ENCODE data around the gene SLC26A6. TPM values are rescaled to one million over a fixed set of nuclear protein-coding genes. Genes with fewer than 3 reads are reported as not detected.

The SLC26A6 gene
- polyA plus RNA-seq, 3 donors from 2014 or later: 2.2 to 7.8 (median 5.1) TPM

DNA sequence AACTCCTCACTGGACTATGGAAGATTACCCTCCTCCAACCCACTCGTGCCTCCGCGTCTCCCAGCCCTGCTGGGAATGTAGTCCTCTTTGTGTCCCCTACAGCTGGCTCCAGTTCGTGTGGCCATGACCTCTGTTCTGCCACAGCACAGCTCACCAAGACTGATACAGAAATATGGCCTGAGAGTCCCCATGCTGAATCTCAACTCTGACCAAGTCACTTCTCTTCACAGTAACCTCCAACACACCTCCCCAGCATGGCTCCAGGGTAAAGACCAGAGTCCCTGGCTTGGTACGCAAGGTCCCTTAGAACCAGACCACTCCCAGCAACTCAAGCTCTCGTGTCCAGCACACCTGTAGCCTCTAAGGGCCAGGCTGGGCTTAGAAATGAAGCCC is 37.9 kb downstream of the SLC26A6 start:
- no peaks in the 10 kb centered on the region for H3K9me3 Mint-ChIP-seq
- H3K27ac Mint-ChIP-seq: peak overlapping the region in 2 of 6 donors; percentile 3 to 41
- H3K4me3 Mint-ChIP-seq: no peak overlapping the region
- H3K36me3 Mint-ChIP-seq: peaks cover 3 to 15% (median 8%) of the 10 kb centered on the region in 3 donors
- no peaks in the 10 kb centered on the region for H3K4me1 Mint-ChIP-seq
- DNase-seq: no peak
- H3K27me3 Mint-ChIP-seq (ENCODE audit: low read depth in 3 of 3): peaks cover 7 to 13% (median 9%) of the 10 kb centered on the region in 3 donors

DNA sequence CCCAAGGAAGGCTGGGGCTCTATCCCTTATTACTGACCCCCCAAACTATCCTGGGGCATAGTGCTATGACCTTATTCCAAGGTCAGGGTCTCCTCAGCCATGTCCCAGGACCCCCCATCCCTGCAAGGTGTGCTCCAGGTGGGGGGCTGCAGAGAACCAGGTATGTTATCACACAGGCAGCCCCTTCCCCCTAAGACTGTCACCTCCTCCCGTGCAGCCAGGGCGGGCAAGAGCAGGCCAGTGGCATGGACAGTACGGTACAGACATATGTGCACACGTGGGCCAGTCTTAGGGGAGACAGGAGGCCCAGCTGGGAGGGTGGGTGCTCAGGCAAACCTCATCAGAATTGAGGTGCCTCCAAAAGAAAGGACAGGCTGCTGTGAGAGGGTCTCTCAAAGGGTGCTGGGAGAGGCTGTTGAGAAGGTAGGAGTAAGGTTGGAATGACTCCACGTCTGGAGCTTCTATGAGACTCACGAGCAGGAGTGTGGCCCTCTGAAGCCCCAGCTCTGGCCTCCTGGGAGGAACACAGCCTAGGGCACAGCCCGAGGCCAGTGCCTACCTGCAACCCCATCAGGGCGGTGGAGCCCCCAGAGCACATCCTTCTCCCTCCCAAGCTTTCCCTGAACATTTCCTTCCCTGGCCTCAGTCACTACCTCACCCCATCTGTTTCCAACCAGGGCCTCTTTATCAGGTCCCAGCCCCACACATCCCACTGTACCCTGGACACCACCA is 38.4 kb downstream of the SLC26A6 start:
- Mint-ChIP-seq H3K9me3 (no peaks in the 10 kb centered on the region), H3K4me1 (no peaks in the 10 kb centered on the region), H3K36me3 (peaks cover 0 to 13% (median 8%) of the 10 kb centered on the region in 3 donors), H3K27ac (no peak overlapping the region), H3K4me3 (no peak overlapping the region), H3K27me3 (ENCODE audit: low read depth in 3 of 3) (peaks cover 7 to 16% (median 9%) of the 10 kb centered on the region in 3 donors)
- DNase-seq: no peak

DNA sequence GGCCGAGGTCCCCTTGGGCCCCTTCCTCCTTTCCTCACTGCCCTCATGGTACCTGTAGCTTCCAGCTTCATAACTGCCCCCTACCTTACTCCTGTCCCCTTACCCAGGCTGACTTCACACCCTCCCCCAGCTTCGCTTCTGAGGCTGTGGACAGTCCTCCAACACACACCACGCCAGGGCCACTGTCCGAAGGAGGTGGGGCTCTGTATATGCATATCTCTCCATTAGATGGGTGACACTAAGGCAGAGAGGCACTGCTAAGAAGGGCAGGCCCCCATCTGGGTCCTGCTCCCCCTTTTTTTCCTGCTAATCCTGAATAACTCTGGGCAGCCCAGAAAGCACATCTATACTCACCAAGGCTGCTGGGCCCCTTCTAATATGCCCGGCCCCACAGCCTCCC is 39.1 kb downstream of the SLC26A6 start:
- Mint-ChIP-seq H3K27me3 (ENCODE audit: low read depth in 3 of 3) (peaks cover 7 to 16% (median 9%) of the 10 kb centered on the region in 3 donors), H3K27ac (no peak overlapping the region), H3K36me3 (peaks cover 0 to 13% (median 8%) of the 10 kb centered on the region in 3 donors), H3K9me3 (no peaks in the 10 kb centered on the region), H3K4me1 (no peaks in the 10 kb centered on the region), H3K4me3 (no peak overlapping the region)
- DNase-seq: no peak

DNA sequence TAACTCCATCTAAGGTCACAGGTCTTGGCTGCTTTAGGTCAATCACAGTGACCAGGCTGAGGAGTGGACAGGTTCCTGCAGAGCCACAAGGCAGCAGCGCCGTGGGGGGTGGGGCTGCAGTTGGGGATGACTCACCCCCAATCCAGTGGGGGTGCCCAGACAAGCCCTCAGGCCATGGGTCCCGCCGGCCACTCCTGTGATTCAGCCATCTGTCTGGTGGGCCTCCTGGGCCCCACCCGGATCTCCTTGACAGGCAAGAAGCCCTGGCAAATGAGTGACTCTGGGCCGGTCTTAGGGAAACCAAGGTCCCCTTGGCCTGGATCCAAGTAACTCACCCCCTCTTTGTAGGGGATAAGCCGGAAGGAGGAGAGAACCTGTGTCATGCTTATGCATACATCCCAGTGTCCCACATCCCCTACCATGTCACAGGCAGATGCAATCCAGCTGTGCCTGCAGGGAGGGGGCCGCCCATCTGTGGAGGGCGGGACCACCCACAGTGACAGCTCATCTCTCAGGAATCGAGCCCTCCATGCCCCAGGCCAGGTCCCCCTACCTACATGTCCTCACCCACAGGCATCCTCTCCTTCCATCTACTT is 39.6 kb downstream of the SLC26A6 start:
- Mint-ChIP-seq H3K9me3 (no peaks in the 10 kb centered on the region), H3K4me3 (no peak overlapping the region), H3K4me1 (no peaks in the 10 kb centered on the region), H3K27ac (no peak overlapping the region), H3K36me3 (peaks cover 0 to 9% (median 5%) of the 10 kb centered on the region in 3 donors), H3K27me3 (ENCODE audit: low read depth in 3 of 3) (peaks cover 7 to 16% (median 9%) of the 10 kb centered on the region in 3 donors)
- DNase-seq: no peak

- Mint-ChIP-seq H3K4me1 (no peaks in the 10 kb centered on the region), H3K9me3 (no peaks in the 10 kb centered on the region), H3K36me3 (peaks cover 0 to 4% (median 4%) of the 10 kb centered on the region in 3 donors), H3K4me3 (no peak within 1 kb of the TSS), H3K27me3 (ENCODE audit: low read depth in 3 of 3) (peaks cover 7 to 17% (median 9%) of the 10 kb centered on the region in 3 donors), H3K27ac (no peak within 1 kb of the TSS)
- no peak for DNase-seq
Measured at GRCh38 chr3:48595075-48595525, 40.2 kb downstream of the SLC26A6 start, which contains the start of gene COL7A1. COL7A1 (minus strand) TSS chr3:48595329; CDS start chr3:48595159, 170 bp downstream.

DNA sequence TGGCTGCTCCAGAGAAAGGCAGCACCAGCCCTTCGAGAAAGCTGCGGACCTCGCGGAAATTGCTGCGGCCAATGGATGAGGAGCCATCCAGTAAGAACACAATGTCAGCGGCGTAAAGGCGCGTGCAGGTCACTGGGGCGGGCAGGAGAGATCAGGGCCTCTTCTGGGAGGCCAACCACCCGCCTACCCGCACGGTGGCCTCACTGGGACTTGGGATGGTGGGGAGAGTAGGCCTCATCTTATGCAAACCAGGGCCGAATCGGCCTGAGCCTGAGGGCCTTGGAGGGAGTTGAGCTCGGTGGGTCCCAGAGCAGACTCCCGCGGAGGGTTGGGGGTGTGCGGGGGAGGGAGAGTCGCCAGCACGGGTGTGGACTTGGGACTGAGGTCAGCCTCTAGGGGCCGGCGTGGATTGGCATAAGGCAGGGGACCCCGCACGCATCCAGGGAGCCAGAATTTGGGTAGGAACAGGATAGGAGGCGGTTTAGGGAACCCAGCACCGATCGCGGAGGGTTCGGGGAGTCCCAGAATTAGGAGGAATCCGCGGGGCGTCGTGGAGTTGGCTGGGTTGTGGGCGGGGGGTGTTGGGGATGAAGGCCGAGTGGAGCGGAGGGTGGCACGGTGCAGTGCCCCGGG is 40.7 kb downstream of the SLC26A6 start:
- Mint-ChIP-seq H3K9me3 (no peaks in the 10 kb centered on the region), H3K4me1 (no peaks in the 10 kb centered on the region), H3K27ac (no peak overlapping the region), H3K36me3 (peaks cover 0 to 4% (median 0%) of the 10 kb centered on the region in 3 donors), H3K27me3 (ENCODE audit: low read depth in 3 of 3) (peaks cover 4 to 19% (median 9%) of the 10 kb centered on the region in 3 donors), H3K4me3 (no peak overlapping the region)
- DNase-seq: no peak

GRCh38 chr3:48593337-48593736 is 41.9 kb downstream of the SLC26A6 start:
- Mint-ChIP-seq H3K27me3 (ENCODE audit: low read depth in 3 of 3) (peaks cover 5 to 19% (median 12%) of the 10 kb centered on the region in 3 donors), H3K4me1 (no peaks in the 10 kb centered on the region), H3K27ac (no peak overlapping the region), H3K36me3 (peaks cover 0 to 4% (median 0%) of the 10 kb centered on the region in 3 donors), H3K4me3 (no peak overlapping the region), H3K9me3 (no peaks in the 10 kb centered on the region)
- no peak for DNase-seq

DNA sequence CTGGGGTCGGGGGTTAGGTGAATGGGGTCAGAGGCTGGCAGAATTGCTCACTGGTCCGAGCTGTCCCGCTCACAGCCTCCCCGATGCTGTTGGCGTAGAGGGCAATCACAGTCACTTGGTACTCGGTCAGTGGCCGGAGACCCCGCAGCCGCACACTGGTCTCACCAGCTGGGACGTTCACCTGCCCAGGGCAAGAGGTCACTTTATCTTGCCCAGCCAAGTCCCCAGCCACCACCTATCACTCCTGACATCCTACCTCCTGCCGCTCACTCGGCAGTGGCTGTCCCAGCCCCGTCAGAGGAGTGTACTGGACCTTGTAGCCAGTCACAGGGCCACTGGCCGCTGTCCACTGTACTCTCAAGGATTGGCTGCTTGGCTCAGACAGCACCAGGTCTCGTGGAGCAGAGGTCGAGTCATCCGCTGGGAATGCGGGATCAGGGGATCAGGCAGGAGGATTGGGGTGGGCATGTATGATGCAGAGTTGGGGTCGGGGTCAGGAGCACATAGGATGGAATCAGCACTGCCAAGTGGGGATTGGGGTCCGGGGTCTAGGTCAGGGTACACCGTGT is 42.7 kb downstream of the SLC26A6 start:
- H3K27me3 Mint-ChIP-seq (ENCODE audit: low read depth in 3 of 3): peaks cover 5 to 19% (median 12%) of the 10 kb centered on the region in 3 donors
- no peaks in the 10 kb centered on the region for H3K9me3 Mint-ChIP-seq
- peaks cover 0 to 4% (median 0%) of the 10 kb centered on the region in 3 donors for H3K36me3 Mint-ChIP-seq
- no peak for DNase-seq
- H3K4me3 Mint-ChIP-seq: no peak overlapping the region
- no peak overlapping the region for H3K27ac Mint-ChIP-seq
- H3K4me1 Mint-ChIP-seq: no peaks in the 10 kb centered on the region

- H3K4me1 Mint-ChIP-seq: no peaks in the 10 kb centered on the region
- H3K4me3 Mint-ChIP-seq: no peak overlapping the region
- H3K36me3 Mint-ChIP-seq: no peaks in the 10 kb centered on the region
- no peak for DNase-seq
- H3K27me3 Mint-ChIP-seq (ENCODE audit: low read depth in 3 of 3): peaks cover 3 to 15% (median 15%) of the 10 kb centered on the region in 3 donors
- no peaks in the 10 kb centered on the region for H3K9me3 Mint-ChIP-seq
- H3K27ac Mint-ChIP-seq: no peak overlapping the region
Measured at GRCh38 chr3:48591886-48592518, 43.3 kb downstream of the SLC26A6 start.

DNA sequence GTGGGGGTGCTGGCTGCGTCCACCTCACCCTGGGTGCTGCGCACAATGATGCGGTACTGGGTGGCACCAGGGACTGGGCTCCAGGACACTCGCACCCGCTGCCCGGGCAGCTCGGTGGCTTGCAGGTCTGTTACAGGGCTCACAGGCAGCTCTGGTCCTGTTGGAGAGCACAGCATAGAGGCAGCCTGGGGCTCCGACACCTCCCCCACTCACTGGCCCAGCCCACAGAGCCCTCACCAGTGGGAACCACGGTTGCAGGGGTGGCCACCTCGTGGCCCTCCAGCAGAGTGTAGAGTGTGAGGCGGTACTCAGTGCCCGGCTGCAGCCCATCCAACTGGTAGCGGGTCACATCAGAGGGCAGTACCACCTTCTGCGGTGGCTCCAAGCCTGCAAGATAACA is 43.8 kb downstream of the SLC26A6 start:
- no peak for DNase-seq
- Mint-ChIP-seq H3K36me3 (no peaks in the 10 kb centered on the region), H3K4me3 (no peak overlapping the region), H3K27me3 (ENCODE audit: low read depth in 3 of 3) (peaks cover 3 to 15% (median 13%) of the 10 kb centered on the region in 3 donors), H3K9me3 (no peaks in the 10 kb centered on the region), H3K27ac (no peak overlapping the region), H3K4me1 (no peaks in the 10 kb centered on the region)

- Mint-ChIP-seq H3K9me3 (no peaks in the 10 kb centered on the region), H3K4me3 (no peak overlapping the region), H3K27me3 (ENCODE audit: low read depth in 3 of 3) (peaks cover 2 to 10% (median 6%) of the 10 kb centered on the region in 3 donors), H3K27ac (no peak overlapping the region), H3K36me3 (no peaks in the 10 kb centered on the region), H3K4me1 (no peaks in the 10 kb centered on the region)
- DNase-seq: no peak
Measured at GRCh38 chr3:48588230-48588629, 47.0 kb downstream of the SLC26A6 start.

DNA sequence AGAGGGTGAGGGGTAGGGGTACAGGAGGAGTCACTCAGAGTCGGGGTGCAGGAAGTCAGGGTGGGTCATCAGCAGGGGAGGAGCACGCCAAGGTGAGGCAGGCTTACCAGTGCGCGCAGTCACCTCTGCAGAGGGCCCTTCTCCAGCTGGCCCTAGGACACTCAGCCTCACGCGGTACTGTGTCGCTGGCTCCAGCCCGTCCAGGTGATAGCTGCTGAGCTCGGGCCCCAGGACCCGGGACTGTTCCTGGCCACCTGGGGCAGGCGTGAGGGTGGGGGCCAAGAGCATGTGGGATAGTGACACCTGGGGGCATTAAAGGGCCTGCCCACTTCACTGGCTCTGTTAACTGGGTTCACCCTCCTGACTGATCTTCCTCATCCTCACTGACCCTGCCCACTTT is 47.6 kb downstream of the SLC26A6 start:
- H3K4me3 Mint-ChIP-seq: peak overlapping the region in 1 of 5 donors; percentile 42
- H3K27ac Mint-ChIP-seq: no peak overlapping the region
- peaks cover 2 to 9% (median 6%) of the 10 kb centered on the region in 3 donors for H3K27me3 Mint-ChIP-seq (ENCODE audit: low read depth in 3 of 3)
- DNase-seq: no peak
- no peaks in the 10 kb centered on the region for H3K9me3 Mint-ChIP-seq
- no peaks in the 10 kb centered on the region for H3K36me3 Mint-ChIP-seq
- H3K4me1 Mint-ChIP-seq: no peaks in the 10 kb centered on the region

DNA sequence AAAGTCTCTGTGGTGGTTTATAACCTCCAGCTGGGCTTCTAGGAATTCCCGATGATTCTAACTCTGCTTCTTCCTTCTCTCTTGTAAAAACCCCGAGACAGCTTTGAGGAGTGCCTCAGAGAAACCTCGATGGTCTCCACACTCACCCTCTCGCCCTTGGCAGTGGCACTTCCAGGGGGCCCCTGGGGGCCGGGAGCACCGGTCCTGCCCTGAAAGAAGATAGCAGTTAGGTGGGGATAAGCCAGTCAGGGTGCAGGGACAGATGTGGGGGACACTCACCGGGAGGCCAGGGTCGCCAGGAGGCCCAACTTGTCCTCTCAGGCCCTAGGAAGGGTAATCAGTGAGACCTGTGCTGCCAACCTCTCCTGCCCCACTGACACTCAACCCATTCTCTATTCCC is 49.9 kb downstream of the SLC26A6 start:
- no peak overlapping the region for H3K4me3 Mint-ChIP-seq
- no peaks in the 10 kb centered on the region for H3K36me3 Mint-ChIP-seq
- no peak overlapping the region for H3K27ac Mint-ChIP-seq
- no peaks in the 10 kb centered on the region for H3K9me3 Mint-ChIP-seq
- no peaks in the 10 kb centered on the region for H3K4me1 Mint-ChIP-seq
- no peak for DNase-seq
- H3K27me3 Mint-ChIP-seq (ENCODE audit: low read depth in 3 of 3): peaks cover 2 to 6% (median 5%) of the 10 kb centered on the region in 3 donors
